DND-41 (cell line): ENCODE results near the gene SYNGR3.

ENCODE experiments used
- ATAC-seq: fragments of 200-7000 bp; cut with Tn5 transposase; 3 replicates; pipeline ENCODE4 v1.9.1; 2021; ENCODE audit warnings: low read depth; ENCODE audit not compliant: insufficient read depth
- DNase-seq: peaks from one replicate; pipeline ENCODE4 v3.0.0-alpha.2; 2020
- H2AFZ ChIP-seq: 2 replicates; pipeline ENCODE4 v1.6.0; 2012; ENCODE audit warnings: low read depth, low read length
- H3K27ac ChIP-seq: 2 replicates; pipeline ENCODE4 v1.5.1; 2012; ENCODE audit warnings: low read length, inconsistent platforms
- H3K27me3 ChIP-seq: fragments of 200-600 bp; sonication (generic); 2 replicates; pipeline ENCODE4 v1.6.0; 2012; ENCODE audit warnings: low read length, mild to moderate bottlenecking, inconsistent platforms; ENCODE audit not compliant: insufficient read depth, poor library complexity
- H3K36me3 ChIP-seq: 2 replicates; pipeline ENCODE4 v1.5.1; 2012; ENCODE audit warnings: low read length, inconsistent platforms; ENCODE audit not compliant: insufficient read depth
- H3K4me1 ChIP-seq: 2 replicates; pipeline ENCODE4 v1.5.1; 2012; ENCODE audit warnings: mild to moderate bottlenecking, low read length; ENCODE audit not compliant: insufficient read depth
- H3K4me2 ChIP-seq: 2 replicates; pipeline ENCODE4 v1.6.0; 2012; ENCODE audit warnings: mild to moderate bottlenecking, moderate library complexity, low read length, inconsistent platforms; ENCODE audit not compliant: insufficient read depth
- H3K4me3 ChIP-seq, 2 experiments: fragments of 200-600 bp in 1 of 2; shearing (Covaris generic) in 1 of 2; 2 replicates each; pipeline ENCODE4 v1.5.1; 2012 to 2016; ENCODE audit warnings: inconsistent platforms in 2 of 2, low read length in 2 of 2, mild to moderate bottlenecking in 2 of 2, low read depth in 1 of 2, moderate library complexity in 1 of 2
- H3K79me2 ChIP-seq: 2 replicates; pipeline ENCODE4 v1.6.0; 2012; ENCODE audit warnings: low read length, inconsistent platforms; ENCODE audit not compliant: insufficient read depth
- H3K9ac ChIP-seq: 2 replicates; pipeline ENCODE4 v1.6.0; 2012; ENCODE audit warnings: low read depth, mild to moderate bottlenecking, inconsistent platforms, low read length, moderate library complexity
- H3K9me3 ChIP-seq: 2 replicates; pipeline ENCODE4 v1.5.1; 2012; ENCODE audit warnings: low read length, moderate library complexity, mild to moderate bottlenecking, inconsistent platforms; ENCODE audit not compliant: insufficient read depth, severe bottlenecking
- H4K20me1 ChIP-seq: 2 replicates; pipeline ENCODE4 v1.6.0; 2012; ENCODE audit warnings: low read length; ENCODE audit not compliant: insufficient read depth
- CTCF ChIP-seq: IDR thresholded peaks from 2 replicates; pipeline ENCODE4 v1.5.1; 2012; ENCODE audit warnings: borderline replicate concordance, low read length, moderate library complexity, mild to moderate bottlenecking; ENCODE audit not compliant: poor library complexity, severe bottlenecking; ENCODE audit errors: extremely low read depth
- EZH2 ChIP-seq: IDR thresholded peaks from 3 replicates; pipeline ENCODE4 v1.6.1; 2012; ENCODE audit warnings: borderline replicate concordance, low read depth, mild to moderate bottlenecking, moderate library complexity, low read length, inconsistent platforms; ENCODE audit not compliant: severe bottlenecking

The SYNGR3 gene

DNA sequence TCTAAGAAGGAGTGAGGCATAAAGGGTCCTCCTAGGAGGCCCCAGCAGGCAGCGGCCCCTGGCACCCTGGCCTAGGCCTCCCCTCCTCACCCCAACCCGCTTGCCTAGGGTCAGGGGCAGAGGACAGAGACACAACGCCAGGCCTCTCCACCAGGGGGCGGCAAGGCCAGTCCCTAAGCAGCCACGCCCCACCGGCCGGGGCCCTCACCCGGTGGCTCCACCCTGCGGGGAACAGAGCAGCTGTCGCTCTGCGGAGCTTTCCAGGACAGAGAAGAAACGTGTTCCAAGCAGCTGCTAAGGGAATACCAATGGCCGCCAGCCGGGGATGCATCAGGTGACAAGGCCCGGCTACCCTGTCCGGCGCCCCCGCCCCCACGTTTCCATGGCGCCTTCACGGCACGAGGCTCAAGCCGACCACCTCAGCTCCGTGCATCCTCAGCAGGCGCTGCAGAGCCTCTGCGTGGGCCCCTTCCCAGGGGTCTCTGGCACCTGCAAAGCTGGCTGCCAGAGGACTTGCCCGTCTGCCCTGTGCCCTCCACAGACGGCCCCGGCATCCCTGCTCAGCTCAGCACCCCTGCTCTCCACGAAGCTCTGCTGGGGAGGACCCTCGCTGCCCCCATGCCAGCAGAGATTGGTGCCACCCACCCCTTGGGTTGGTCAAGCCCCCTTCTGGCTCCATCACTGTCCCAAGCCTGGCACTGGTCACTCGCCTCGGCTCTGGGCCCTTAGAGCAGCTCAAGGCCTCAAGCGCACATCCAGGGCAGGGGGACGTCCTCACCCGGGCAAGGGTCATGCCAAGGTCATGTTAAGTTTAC is 14.3 kb downstream of the SYNGR3 start:
- peaks cover 36% of the 10 kb centered on the region for H3K4me1 ChIP-seq
- H3K27ac ChIP-seq, result no peak overlapping the region
- H3K27me3 ChIP-seq, result no peaks in the 10 kb centered on the region
- H4K20me1 ChIP-seq, result peaks cover 75% of the 10 kb centered on the region
- H3K4me3 ChIP-seq, result no peak overlapping the region
- peaks cover 58% of the 10 kb centered on the region for H3K79me2 ChIP-seq
- TF ChIP-seq EZH2 (no peak), CTCF (peak; percentile 79)
- H2AFZ ChIP-seq, result no peak overlapping the region
- H3K9ac ChIP-seq, result no peak overlapping the region
- ATAC-seq (peak; percentile 82), DNase-seq (peak; percentile 82)
- H3K36me3 ChIP-seq, result peaks cover 89% of the 10 kb centered on the region
- H3K9me3 ChIP-seq, result no peaks in the 10 kb centered on the region
- no peak overlapping the region for H3K4me2 ChIP-seq

- H3K36me3 ChIP-seq, result peaks cover 80% of the 10 kb centered on the region
- ATAC-seq (no peak), DNase-seq (no peak)
- no peaks in the 10 kb centered on the region for H3K9me3 ChIP-seq
- no peak overlapping the region for H3K27ac ChIP-seq
- no peaks in the 10 kb centered on the region for H3K27me3 ChIP-seq
- TF ChIP-seq CTCF (no peak), EZH2 (no peak)
- H3K4me1 ChIP-seq, result peaks cover 36% of the 10 kb centered on the region
- H3K4me2 ChIP-seq, result no peak overlapping the region
- no peak overlapping the region for H2AFZ ChIP-seq
- H3K9ac ChIP-seq, result no peak overlapping the region
- H3K79me2 ChIP-seq, result peaks cover 65% of the 10 kb centered on the region
- H4K20me1 ChIP-seq, result peaks cover 74% of the 10 kb centered on the region
- H3K4me3 ChIP-seq, result no peak overlapping the region
Measured at GRCh38 chr16:2004795-2005517, 15.2 kb downstream of the SYNGR3 start.

GRCh38 chr16:2005646-2006045 is 15.9 kb downstream of the SYNGR3 start:
- Histone ChIP-seq H3K4me2 (no peak overlapping the region), H3K27ac (no peak overlapping the region), H3K36me3 (peaks cover 73% of the 10 kb centered on the region), H3K79me2 (peaks cover 72% of the 10 kb centered on the region), H2AFZ (no peak overlapping the region), H3K4me3 (no peak overlapping the region), H3K27me3 (no peaks in the 10 kb centered on the region), H3K9ac (no peak overlapping the region), H3K4me1 (peaks cover 42% of the 10 kb centered on the region), H4K20me1 (peaks cover 74% of the 10 kb centered on the region), H3K9me3 (no peaks in the 10 kb centered on the region)
- no peak for TF ChIP-seq EZH2
- TF ChIP-seq CTCF, result no peak
- no peak for ATAC-seq
- DNase-seq, result no peak
